ENCODE measurements around the gene OR8S1.

- TF ChIP-seq MAX (IDR thresholded peaks at IDR 0.05) (no peak), CREB1 (IDR thresholded peaks at IDR 0.05; ENCODE audit: low read depth) (no peak), RAD21 (IDR thresholded peaks at IDR 0.05; ENCODE audit: low read depth) (no peak), TAF1 (IDR thresholded peaks at IDR 0.05; ENCODE audit: low read depth) (no peak), EP300 (IDR thresholded peaks at IDR 0.05; ENCODE audit: borderline replicate concordance) (no peak), NFIC (IDR thresholded peaks at IDR 0.05) (no peak), YY1 (IDR thresholded peaks at IDR 0.05; ENCODE audit: low read depth) (no peak), CEBPB (IDR thresholded peaks at IDR 0.05) (no peak), FOXM1 (IDR thresholded peaks at IDR 0.05; ENCODE audit: borderline replicate concordance, low read depth) (no peak), REST (IDR thresholded peaks at IDR 0.05; ENCODE audit: low read depth) (no peak), TCF12 (IDR thresholded peaks at IDR 0.05; ENCODE audit: low read depth) (no peak)
Observed at GRCh38 chr12:48508987-48509386, 16.4 kb upstream of the OR8S1 start.
